ENCODE data around the gene RNF141. TPM values are rescaled to one million over a fixed set of nuclear protein-coding genes. Genes with fewer than 3 reads are reported as not detected.

The RNF141 gene
- total RNA-seq, 1 donor from 2014 or later: 49.0 TPM

GRCh38 chr11:10561043-10561818 is 20.2 kb upstream of the RNF141 start:
- peak in 1 of 2 donors; percentile 35 for DNase-seq (ENCODE audit: low read depth in 2 of 2)

GRCh38 chr11:10558288-10558687 is 17.3 kb upstream of the RNF141 start:
- no peak for DNase-seq (ENCODE audit: low read depth in 2 of 2)

GRCh38 chr11:10556590-10556989 is 15.6 kb upstream of the RNF141 start:
- no peak for DNase-seq (ENCODE audit: low read depth in 2 of 2)

GRCh38 chr11:10551845-10552352 is 10.9 kb upstream of the RNF141 start:
- no peak for DNase-seq (ENCODE audit: low read depth in 2 of 2)

- DNase-seq (ENCODE audit: low read depth in 2 of 2): no peak
Observed at GRCh38 chr11:10551290-10551592, 10.3 kb upstream of the RNF141 start.

- peak in 1 of 2 donors; percentile 72 for DNase-seq (ENCODE audit: low read depth in 2 of 2)
Observed at GRCh38 chr11:10550503-10551289, 9.7 kb upstream of the RNF141 start.

- DNase-seq (ENCODE audit: low read depth in 2 of 2): no peak
Observed at GRCh38 chr11:10544491-10545465, 3.8 kb upstream of the RNF141 start.

- DNase-seq (ENCODE audit: low read depth in 2 of 2): no peak
Observed at GRCh38 chr11:10543782-10544181, 2.8 kb upstream of the RNF141 start.

GRCh38 chr11:10542776-10543175 is 1.8 kb upstream of the RNF141 start:
- no peak for DNase-seq (ENCODE audit: low read depth in 2 of 2)

GRCh38 chr11:10541561-10541930 is 559 bp upstream of the RNF141 start:
- DNase-seq (ENCODE audit: low read depth in 2 of 2): no peak

GRCh38 chr11:10540546-10540914 is 457 bp downstream of the RNF141 start:
- DNase-seq (ENCODE audit: low read depth in 2 of 2): peak; percentile 43 to 58

- DNase-seq (ENCODE audit: low read depth in 2 of 2): no peak
Observed at GRCh38 chr11:10539339-10539738, 1.6 kb downstream of the RNF141 start.

- no peak for DNase-seq (ENCODE audit: low read depth in 2 of 2)
Observed at GRCh38 chr11:10538924-10539323, 2.1 kb downstream of the RNF141 start.

- DNase-seq (ENCODE audit: low read depth in 2 of 2): no peak
Observed at GRCh38 chr11:10537600-10537999, 3.4 kb downstream of the RNF141 start.

GRCh38 chr11:10534316-10534715 is 6.7 kb downstream of the RNF141 start:
- DNase-seq (ENCODE audit: low read depth in 2 of 2): peak in 1 of 2 donors; percentile 45

GRCh38 chr11:10533323-10533722 is 7.7 kb downstream of the RNF141 start:
- no peak for DNase-seq (ENCODE audit: low read depth in 2 of 2)

- no peak for DNase-seq (ENCODE audit: low read depth in 2 of 2)
Observed at GRCh38 chr11:10532526-10532925, 8.5 kb downstream of the RNF141 start.

- DNase-seq (ENCODE audit: low read depth in 2 of 2): no peak
Observed at GRCh38 chr11:10529279-10529678, 11.7 kb downstream of the RNF141 start.

- no peak for DNase-seq (ENCODE audit: low read depth in 2 of 2)
Observed at GRCh38 chr11:10528121-10528520, 12.9 kb downstream of the RNF141 start.

- no peak for DNase-seq (ENCODE audit: low read depth in 2 of 2)
Observed at GRCh38 chr11:10526974-10527918, 13.7 kb downstream of the RNF141 start.

- DNase-seq (ENCODE audit: low read depth in 2 of 2): peak; percentile 80 to 87
Observed at GRCh38 chr11:10524471-10524870, 16.5 kb downstream of the RNF141 start.
